ENCODE results near the gene RIPK4.

Gene RIPK4

DNA sequence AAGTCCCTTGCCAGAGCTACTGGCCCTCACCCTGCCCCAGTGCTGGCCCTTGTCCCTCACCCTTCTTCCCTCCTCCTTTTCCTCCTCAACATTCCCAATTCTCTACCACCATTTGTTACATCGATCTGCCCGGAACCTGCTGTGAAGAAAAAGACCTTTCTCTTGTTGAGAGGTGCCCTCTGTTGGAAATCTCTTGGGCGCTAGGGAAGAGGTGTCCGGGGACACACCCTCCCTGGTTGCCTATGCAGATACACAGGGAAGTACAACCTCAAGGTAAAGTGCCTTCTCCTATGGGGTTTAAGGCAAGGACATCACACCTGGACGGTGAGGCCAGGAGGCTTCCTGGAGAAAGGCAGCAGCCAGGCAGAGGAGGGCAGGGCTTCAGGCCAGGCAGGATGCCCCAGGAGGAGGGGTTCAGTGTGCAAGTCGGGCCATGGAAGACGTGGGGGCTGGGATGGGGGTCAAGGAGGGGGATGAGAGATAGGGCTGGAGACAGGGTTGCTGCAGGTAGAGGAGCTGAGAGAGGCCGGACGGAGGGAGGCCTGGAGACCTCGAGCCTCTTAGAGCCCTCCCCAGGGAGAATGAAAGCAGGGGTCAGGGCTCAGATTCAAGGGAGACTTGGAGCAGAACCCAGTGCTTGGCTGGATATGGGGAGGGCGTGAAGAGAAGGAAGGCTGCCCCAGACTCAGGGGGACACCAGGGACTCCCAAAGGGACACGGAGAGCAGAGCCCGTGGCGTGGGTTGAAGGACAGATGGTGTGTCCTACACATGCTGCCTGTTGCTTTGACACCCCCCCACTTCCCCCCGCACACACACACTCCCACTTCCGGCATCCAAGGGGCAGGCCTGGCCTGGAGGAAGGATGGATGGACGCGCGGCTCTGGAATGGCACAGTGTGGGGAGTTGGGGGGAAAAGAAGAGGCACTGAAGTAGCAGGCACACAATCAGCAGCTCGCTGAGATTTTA lies 44.5 kb downstream of the RIPK4 start:
- H3K4me3 ChIP-seq (ENCODE audit: low read depth, low read length) = no peak overlapping the region
- in situ Hi-C loops (cut with HindIII; ENCODE audit: low pct_ligation_motif_present, low sequenced_read_pairs) = no loop called here
- no peaks in the 10 kb centered on the region for H3K36me3 ChIP-seq (replicated peaks)
- no peak overlapping the region for H3K27ac ChIP-seq
- TF ChIP-seq, protein P1, sequence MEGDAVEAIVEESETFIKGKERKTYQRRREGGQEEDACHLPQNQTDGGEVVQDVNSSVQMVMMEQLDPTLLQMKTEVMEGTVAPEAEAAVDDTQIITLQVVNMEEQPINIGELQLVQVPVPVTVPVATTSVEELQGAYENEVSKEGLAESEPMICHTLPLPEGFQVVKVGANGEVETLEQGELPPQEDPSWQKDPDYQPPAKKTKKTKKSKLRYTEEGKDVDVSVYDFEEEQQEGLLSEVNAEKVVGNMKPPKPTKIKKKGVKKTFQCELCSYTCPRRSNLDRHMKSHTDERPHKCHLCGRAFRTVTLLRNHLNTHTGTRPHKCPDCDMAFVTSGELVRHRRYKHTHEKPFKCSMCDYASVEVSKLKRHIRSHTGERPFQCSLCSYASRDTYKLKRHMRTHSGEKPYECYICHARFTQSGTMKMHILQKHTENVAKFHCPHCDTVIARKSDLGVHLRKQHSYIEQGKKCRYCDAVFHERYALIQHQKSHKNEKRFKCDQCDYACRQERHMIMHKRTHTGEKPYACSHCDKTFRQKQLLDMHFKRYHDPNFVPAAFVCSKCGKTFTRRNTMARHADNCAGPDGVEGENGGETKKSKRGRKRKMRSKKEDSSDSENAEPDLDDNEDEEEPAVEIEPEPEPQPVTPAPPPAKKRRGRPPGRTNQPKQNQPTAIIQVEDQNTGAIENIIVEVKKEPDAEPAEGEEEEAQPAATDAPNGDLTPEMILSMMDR (IDR thresholded peaks at IDR 0.05; ENCODE audit: low read depth, low read length, missing control alignments) = no peak
- DNase-seq = no peak
- no peaks in the 10 kb centered on the region for H3K27me3 ChIP-seq (replicated peaks)

DNA sequence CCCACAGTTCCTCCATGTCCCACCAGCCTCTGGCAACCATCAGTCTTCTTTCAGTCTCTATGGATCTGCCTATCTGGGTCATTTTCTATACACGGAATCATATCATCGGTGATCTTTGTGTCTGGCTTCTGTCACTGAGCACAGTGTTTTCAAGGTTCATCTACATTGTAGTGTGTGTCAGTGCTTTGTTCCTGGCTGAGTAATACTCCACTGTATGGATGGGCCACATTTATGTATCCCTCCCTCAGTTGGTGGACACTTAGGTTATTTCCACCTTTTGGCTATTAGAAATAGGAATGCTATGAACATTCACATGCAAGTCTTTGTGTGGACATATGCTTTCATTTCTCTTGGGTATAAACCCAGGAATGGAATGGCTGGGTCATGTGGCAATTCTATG lies 46.6 kb downstream of the RIPK4 start:
- no peaks in the 10 kb centered on the region for H3K36me3 ChIP-seq (replicated peaks)
- no peak overlapping the region for H3K4me3 ChIP-seq (ENCODE audit: low read depth, low read length)
- TF ChIP-seq, protein P1 (IDR thresholded peaks at IDR 0.05; ENCODE audit: low read depth, low read length, missing control alignments) = no peak
- peaks cover 1% of the 10 kb centered on the region for H3K27me3 ChIP-seq (replicated peaks)
- no peak for DNase-seq
- no peak overlapping the region for H3K27ac ChIP-seq
- in situ Hi-C loops (cut with HindIII; ENCODE audit: low pct_ligation_motif_present, low sequenced_read_pairs) = no loop called here

DNA sequence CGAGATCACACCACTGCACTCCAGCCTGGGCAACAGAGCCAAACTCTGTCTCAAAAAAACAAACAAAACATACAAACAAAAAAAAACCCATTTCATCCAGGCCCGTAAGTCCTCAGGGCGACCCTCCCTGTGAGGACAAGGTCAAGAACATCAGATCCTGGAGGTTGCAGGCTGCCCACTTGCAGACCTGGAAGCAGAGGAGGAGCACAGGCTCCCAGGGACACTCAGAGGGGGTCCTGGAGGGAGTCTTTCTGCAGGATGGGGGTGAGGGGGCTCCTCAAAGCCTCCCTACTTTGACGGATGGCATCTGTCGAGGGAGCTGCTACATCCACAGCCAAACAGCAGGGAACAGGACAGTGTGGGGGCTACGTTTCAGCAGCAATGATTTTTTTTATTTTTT lies 47.2 kb downstream of the RIPK4 start:
- Histone ChIP-seq H3K27ac (no peak overlapping the region), H3K36me3 (replicated peaks) (no peaks in the 10 kb centered on the region), H3K27me3 (replicated peaks) (peaks cover 1% of the 10 kb centered on the region), H3K4me3 (ENCODE audit: low read depth, low read length) (no peak overlapping the region)
- TF ChIP-seq, protein P1 (IDR thresholded peaks at IDR 0.05; ENCODE audit: low read depth, low read length, missing control alignments) = no peak
- no peak for DNase-seq
- in situ Hi-C loops (cut with HindIII; ENCODE audit: low pct_ligation_motif_present, low sequenced_read_pairs) = no loop called here

DNA sequence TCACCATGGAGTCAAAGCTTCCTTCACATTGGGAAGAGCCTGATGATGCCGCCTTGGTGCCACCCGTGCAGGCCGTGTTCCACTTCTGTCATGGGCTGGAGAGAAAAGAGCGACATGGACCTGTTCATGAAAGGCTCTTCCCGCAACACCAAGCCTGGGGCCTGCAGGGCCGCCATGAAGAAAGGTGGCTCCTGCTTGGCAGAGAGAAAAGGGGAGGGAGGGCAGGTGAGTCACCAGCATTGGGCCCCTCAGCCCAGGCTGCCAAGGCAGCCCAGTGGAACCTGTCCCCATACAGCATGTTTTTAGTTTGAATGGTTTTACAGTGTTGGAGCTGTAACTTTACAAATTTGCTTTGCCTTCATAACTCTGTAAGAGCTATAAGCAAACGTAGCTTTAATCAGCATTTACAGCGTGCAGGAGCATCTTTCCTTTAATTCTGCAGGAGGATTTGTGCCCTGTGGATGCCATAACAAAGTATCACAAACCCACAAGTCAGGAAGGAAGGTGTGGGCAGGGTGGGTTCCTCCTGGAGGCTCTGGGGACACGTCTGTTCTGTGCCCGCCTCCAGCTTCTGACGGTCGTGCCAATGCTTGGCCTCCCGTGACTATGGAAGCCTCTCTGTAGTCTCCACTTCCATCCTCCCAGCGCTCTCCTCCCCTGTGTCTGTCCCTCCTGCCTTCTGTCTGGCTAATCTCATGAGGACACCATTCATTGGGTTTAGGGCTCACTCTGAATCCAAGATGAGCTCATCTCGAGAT lies 49.1 kb downstream of the RIPK4 start:
- in situ Hi-C loops (cut with HindIII; ENCODE audit: low pct_ligation_motif_present, low sequenced_read_pairs) = no loop called here

DNA sequence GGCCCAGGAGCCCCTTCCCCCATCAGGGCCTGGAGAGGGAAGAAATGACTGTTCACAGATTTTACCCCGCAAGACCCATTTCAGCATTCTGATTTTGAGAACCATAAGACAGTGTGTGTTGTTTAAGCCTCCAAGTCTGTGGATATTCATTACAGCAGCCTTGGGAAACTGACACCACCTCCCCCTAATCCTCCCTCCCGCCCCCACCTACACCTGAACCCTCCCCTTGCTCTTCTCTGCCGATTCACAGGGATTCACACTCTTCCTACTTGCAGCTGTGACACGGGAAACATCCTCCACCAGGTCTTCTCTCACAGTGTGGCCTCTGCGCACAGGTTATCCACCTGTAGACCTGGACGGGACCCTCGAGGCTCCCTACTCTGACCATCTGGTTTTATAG lies 50.1 kb downstream of the RIPK4 start:
- DNase-seq = no peak
- Histone ChIP-seq H3K4me3 (ENCODE audit: low read depth, low read length) (no peak overlapping the region), H3K27me3 (replicated peaks) (peaks cover 7% of the 10 kb centered on the region), H3K27ac (no peak overlapping the region), H3K36me3 (replicated peaks) (no peaks in the 10 kb centered on the region)
- TF ChIP-seq, protein P1 (IDR thresholded peaks at IDR 0.05; ENCODE audit: low read depth, low read length, missing control alignments) = no peak
- in situ Hi-C loops (cut with HindIII; ENCODE audit: low pct_ligation_motif_present, low sequenced_read_pairs) = no loop called here

More for the DNA sequence above, 49.1 kb downstream of the RIPK4 start:
- H3K4me3 ChIP-seq (ENCODE audit: low read depth, low read length) = no peak overlapping the region
- no peak for DNase-seq
- peaks cover 5% of the 10 kb centered on the region for H3K27me3 ChIP-seq (replicated peaks)
- TF ChIP-seq, protein P1 (IDR thresholded peaks at IDR 0.05; ENCODE audit: low read depth, low read length, missing control alignments) = no peak
- H3K27ac ChIP-seq = no peak overlapping the region
- no peaks in the 10 kb centered on the region for H3K36me3 ChIP-seq (replicated peaks)

Measured in brain microvascular endothelial cell (primary cell).